HepG2 (cell line): ENCODE results near the gene TNFSF8. TPM values are rescaled to one million over a fixed set of nuclear protein-coding genes. Genes with fewer than 3 reads are reported as not detected.
A peak's percentile ranks its signal among the peaks of the same experiment; 100 is the strongest.

ENCODE experiments used
- ATAC-seq: fragments of 200-7000 bp; cut with Tn5 transposase; 3 replicates; pipeline ENCODE4 v1.9.1; 2020; ENCODE audit warnings: mild to moderate bottlenecking, moderate library complexity
- BruUV-seq: library from RNA; stranded (reverse); fragments of 400-500 nt; replicated peaks from 2 replicates; lab custom pipeline; 2021; lab: Mats Ljungman, UMichigan
- CTCF ChIA-PET: fragments of 300-600 bp; formaldehyde crosslinking; extraction: SDS; loops from one replicate; lab custom pipeline; 2021; ENCODE audit warnings: low total read pairs, inconsistent platforms, low intra/inter-chr PET ratio; lab: Yijun Ruan, JAX
- POLR2A ChIA-PET: fragments of 350-600 bp; sonication (Branson Sonifier 250); formaldehyde crosslinking; loops from one replicate; lab custom pipeline; 2020; ENCODE audit warnings: antibody characterized with exemption, inconsistent platforms; lab: Yijun Ruan, JAX
- DNase-seq: peaks from one replicate; pipeline ENCODE4 v3.0.0-alpha.2; 2015; ENCODE audit warnings: low spot score
- FAIRE-seq: peaks from 3 replicates; lab custom pipeline; 2011; peaks lifted over from hg19 to GRCh38; lab: Jason Lieb, UNC
- H2AFZ ChIP-seq: one replicate; pipeline ENCODE4 v1.6.1; 2011; ENCODE audit warnings: low read length, inconsistent platforms
- H3K27ac ChIP-seq: fragments of 300-600 bp; 3 replicates; pipeline ENCODE4 v1.8.0; 2011; ENCODE audit warnings: mixed run types, mild to moderate bottlenecking, mixed read lengths, low read length, inconsistent platforms; ENCODE audit not compliant: insufficient read depth; ENCODE audit errors: extremely low read length
- H3K27me3 ChIP-seq, 2 experiments: fragments of 200-600 bp in 1 of 2; 2 replicates in 1 of 2; 3 replicates in 1 of 2; pipeline versions ENCODE4 v1.6.0 to v1.8.0; 2011; ENCODE audit warnings: low read length in 2 of 2, mild to moderate bottlenecking in 2 of 2, moderate library complexity in 2 of 2, inconsistent platforms in 1 of 2; ENCODE audit not compliant: insufficient read depth in 2 of 2, control insufficient read depth in 1 of 2
- H3K36me3 ChIP-seq, 2 experiments: fragments of 200-600 bp in 1 of 2; replicated peaks in 1 of 2; 2 replicates in 1 of 2; 3 replicates in 1 of 2; pipeline versions ENCODE4 v1.5.1 to v1.8.0; 2011; ENCODE audit warnings: low read length in 2 of 2, inconsistent platforms in 1 of 2; ENCODE audit not compliant: insufficient read depth in 2 of 2, control insufficient read depth in 1 of 2
- H3K4me1 ChIP-seq: 2 replicates; pipeline ENCODE4 v1.5.1; 2012; ENCODE audit warnings: low read length, inconsistent platforms; ENCODE audit not compliant: insufficient read depth
- H3K4me2 ChIP-seq: 2 replicates; pipeline ENCODE4 v1.6.0; 2011; ENCODE audit warnings: low read depth, low read length, inconsistent platforms
- H3K4me3 ChIP-seq, 3 experiments: fragments of 200-600 bp in 1 of 3; sonication (generic), shearing (Covaris generic) in 1 of 3; replicated peaks in 1 of 3; 2 replicates each; pipeline ENCODE4 v1.5.1; 2011 to 2016; ENCODE audit warnings: low read length in 3 of 3, inconsistent platforms in 2 of 3, low read depth in 2 of 3, mild to moderate bottlenecking in 2 of 3, control low read depth in 1 of 3, mixed read lengths in 1 of 3; ENCODE audit not compliant: insufficient read depth in 1 of 3
- H3K79me2 ChIP-seq: one replicate; pipeline ENCODE4 v1.6.1; 2011; ENCODE audit warnings: low read length, inconsistent platforms; ENCODE audit not compliant: insufficient read depth
- H3K9ac ChIP-seq: 2 replicates; pipeline ENCODE4 v1.6.0; 2011; ENCODE audit warnings: mild to moderate bottlenecking, low read depth, low read length, inconsistent platforms; ENCODE audit not compliant: insufficient read depth
- H3K9me3 ChIP-seq: 2 replicates; pipeline ENCODE4 v1.5.1; 2012; ENCODE audit warnings: mild to moderate bottlenecking, low read length
- H4K20me1 ChIP-seq: 2 replicates; pipeline ENCODE4 v1.6.0; 2011; ENCODE audit warnings: inconsistent platforms, mild to moderate bottlenecking, low read length, moderate library complexity; ENCODE audit not compliant: insufficient read depth
- CEBPB ChIP-seq: IDR thresholded peaks from 2 replicates; pipeline ENCODE4 v1.6.1; 2011; ENCODE audit warnings: low read depth, low read length, improper control_type of control experiment, borderline replicate concordance
- FOXC1 ChIP-seq: sonication (generic); formaldehyde crosslinking; IDR thresholded peaks from 2 replicates; pipeline ENCODE4 v1.8.0; 2022; ENCODE audit warnings: mild to moderate bottlenecking, missing genetic modification reagents, borderline replicate concordance
- FOXO4 ChIP-seq: sonication (generic); formaldehyde crosslinking; conservative IDR thresholded peaks from 2 replicates; pipeline ENCODE4 v1.8.1; 2023; ENCODE audit warnings: missing genetic modification reagents
- HMG20B ChIP-seq: conservative IDR thresholded peaks from 2 replicates; pipeline ENCODE4 v1.6.1; 2016; ENCODE audit warnings: missing genetic modification reagents, missing compliant biosample characterization
- HNRNPUL1 ChIP-seq: fragments of 200-400 bp; formaldehyde crosslinking; IDR thresholded peaks from 2 replicates; pipeline ENCODE4 v1.6.1; 2017; ENCODE audit warnings: low read depth, mild to moderate bottlenecking, low read length, moderate library complexity
- ZBTB44 ChIP-seq: sonication (generic); formaldehyde crosslinking; IDR thresholded peaks from 2 replicates; pipeline ENCODE4 v1.4.0; 2020; ENCODE audit warnings: missing genetic modification reagents
- ZNF44 ChIP-seq: sonication (generic); formaldehyde crosslinking; IDR thresholded peaks from 2 replicates; pipeline ENCODE4 v1.5.1; 2020; ENCODE audit warnings: mild to moderate bottlenecking, missing genetic modification reagents
- ZNF576 ChIP-seq: sonication (generic); formaldehyde crosslinking; IDR thresholded peaks from 2 replicates; pipeline ENCODE4 v1.4.0; 2020; ENCODE audit warnings: mild to moderate bottlenecking, missing genetic modification reagents
- ZXDC ChIP-seq: sonication (generic); formaldehyde crosslinking; IDR thresholded peaks from 2 replicates; pipeline ENCODE4 v1.5.0; 2020; ENCODE audit warnings: mild to moderate bottlenecking, missing genetic modification reagents
- WGBS: methylation state at CpG from one replicate; pipeline ENCODE4 v1.1.6; 2017; ENCODE audit warnings: low lambda C conversion rate; 5-methylcytosine and 5-hydroxymethylcytosine counted together
- in situ Hi-C: cut with HindIII; loops from 2 replicates; pipeline ENCODE4 v1.10.0; 2017; ENCODE audit warnings: low pct_unique_long_range_greater_than_20kb; ENCODE audit not compliant: extremely low pct_ligation_motif_present
- intact Hi-C: fragments of 100-400 bp; cut with micrococcal nuclease; formaldehyde crosslinking; loops from one replicate; pipeline ENCODE4 v1.10.0; 2022; ENCODE audit not compliant: unreplicated experiment
- polyA plus RNA-seq, 8 experiments: library from polyadenylated mRNA; depleted of rRNA in 3 of 8; stranded (reverse) in 7 of 8; unstranded in 1 of 8; fragments of >200 nt; fragmentation: Illumina TruSeq in 4 of 8; extraction: Trizol in 4 of 8; gene quantifications; 2 replicates each; pipeline versions ENCODE4 v1.2.1 to v1.2.3, GENCODE V29; 2011 to 2016; ENCODE audit warnings: low read depth in 4 of 8, missing spikeins in 1 of 8, mixed read lengths in 1 of 8; ENCODE audit not compliant: insufficient read depth in 1 of 8
- total RNA-seq, 5 experiments: library from RNA; depleted of rRNA; stranded (reverse); fragments of >200 nt; fragmentation: Illumina TruSeq; extraction: Trizol; gene quantifications; 2 replicates each; pipeline ENCODE4 v1.2.3, GENCODE V29; 2016; ENCODE audit warnings: low read depth in 1 of 5

Gene TNFSF8
- total and polyA plus RNA-seq, 2 of the 13 experiments (the other 11 are each of a cell fraction or from before 2014, with no cell fraction given), result not detected

GRCh38 chr9:114953959-114954358, 23.6 kb upstream of the TNFSF8 start:
- Histone ChIP-seq H4K20me1 (no peaks in the 10 kb centered on the region), H3K27ac (no peak overlapping the region), H3K27me3 (peaks cover 0 to 6% of the 10 kb centered on the region in 2 experiments; a peak in 1 of 5 replicates), H3K4me1 (no peaks in the 10 kb centered on the region), H2AFZ (no peak overlapping the region), H3K9ac (no peak overlapping the region), H3K79me2 (no peaks in the 10 kb centered on the region), H3K4me3 (no peak overlapping the region), H3K36me3 (no peaks in the 10 kb centered on the region), H3K9me3 (no peaks in the 10 kb centered on the region), H3K4me2 (no peak overlapping the region)
- intact Hi-C loops, result no loop called here
- ChIA-PET CTCF (no interaction called here), POLR2A (no interaction called here)
- FAIRE-seq (no peak), DNase-seq (no peak), ATAC-seq (no peak)
- no TSS peak for BruUV-seq
- in situ Hi-C loops, result no loop called here
- 6% methylated on average over 7 of the region's 7 CpGs for WGBS
- TF ChIP-seq ZNF44 (CRISPR knock-in tag), result no peak
- 0 out of 2 replicates have a peak, but pooled peaks have one; percentile 32 for TF ChIP-seq CEBPB

- Histone ChIP-seq H3K9me3 (no peaks in the 10 kb centered on the region), H3K9ac (no peak overlapping the region), H3K4me2 (no peak overlapping the region), H3K27me3 (peaks cover 0 to 6% of the 10 kb centered on the region in 2 experiments; a peak in 1 of 5 replicates), H4K20me1 (no peaks in the 10 kb centered on the region), H3K36me3 (no peaks in the 10 kb centered on the region), H2AFZ (no peak overlapping the region), H3K4me3 (no peak overlapping the region), H3K79me2 (no peaks in the 10 kb centered on the region), H3K27ac (no peak overlapping the region), H3K4me1 (no peaks in the 10 kb centered on the region)
- POLR2A ChIA-PET, result no interaction called here
- intact Hi-C loops, result no loop called here
- 13% methylated on average over 2 of the region's 2 CpGs for WGBS
- in situ Hi-C loops, result no loop called here
- FAIRE-seq (no peak), DNase-seq (no peak), ATAC-seq (no peak)
- CTCF ChIA-PET, result no interaction called here
- BruUV-seq, result no TSS peak
- TF ChIP-seq ZXDC (CRISPR knock-in tag), result no peak
- TF ChIP-seq FOXC1, result no peak
- no peak for TF ChIP-seq ZBTB44 (CRISPR knock-in tag)
- TF ChIP-seq HMG20B (CRISPR knock-in tag), result no peak
- TF ChIP-seq ZNF576 (CRISPR knock-in tag), result no peak
- no peak for TF ChIP-seq HNRNPUL1
- TF ChIP-seq FOXO4 (CRISPR knock-in tag), result no peak
These were observed 22.7 kb upstream of the TNFSF8 start for GRCh38 chr9:114953046-114953445.
